ENCODE data around the gene GRPEL1. TPM values are rescaled to one million over a fixed set of nuclear protein-coding genes. Genes with fewer than 3 reads are reported as not detected.

Gene GRPEL1
- total and polyA plus RNA-seq, 2 experiments from 2014 or later, result 27.4 to 112 TPM

DNA sequence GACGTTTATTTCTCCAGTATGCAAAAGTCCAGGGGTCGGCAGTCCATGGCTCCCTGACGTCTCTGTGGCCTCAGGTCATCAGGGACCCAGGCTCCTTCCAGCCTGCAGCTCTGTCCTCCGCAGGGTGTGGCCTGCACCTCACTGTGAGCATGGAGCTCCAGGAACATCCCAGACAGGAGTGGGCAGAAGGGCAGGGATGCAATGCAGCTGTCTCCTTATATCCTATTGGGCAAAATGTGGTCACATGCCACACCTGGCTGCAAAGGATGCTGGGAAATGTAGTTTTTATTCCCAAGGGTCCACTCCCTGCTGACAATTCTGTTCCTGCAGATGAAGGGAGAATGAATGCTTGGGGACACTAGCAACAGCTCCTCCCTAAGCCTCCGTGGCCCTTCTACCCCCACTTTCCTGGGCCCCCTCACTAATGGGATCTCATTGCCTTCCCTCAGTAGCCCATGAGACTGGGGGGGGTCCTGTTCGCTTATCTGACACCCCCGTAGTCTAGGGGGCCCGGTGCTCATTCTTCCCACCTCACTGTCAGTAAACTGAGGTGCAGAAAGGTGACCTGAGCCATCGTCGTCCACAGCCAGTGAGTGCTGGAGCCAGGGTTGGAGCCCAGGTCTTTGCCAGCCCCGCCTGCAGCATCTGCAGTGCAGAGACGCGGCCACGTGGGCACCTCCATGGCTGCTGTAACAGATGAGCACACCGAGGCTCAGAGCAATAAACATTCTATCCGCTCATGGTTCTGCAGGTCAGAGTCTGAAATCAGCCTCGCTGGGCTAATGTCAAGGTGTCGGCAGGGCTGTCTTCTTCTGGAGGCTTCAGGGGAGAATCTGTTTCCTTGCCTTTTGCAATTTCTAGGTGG, 5.9 kb upstream of the GRPEL1 start:
- H3K4me3 ChIP-seq, result no peak overlapping the region
- H3F3A ChIP-seq (replicated peaks; ENCODE audit: low read depth), result no peaks in the 10 kb centered on the region
- TF ChIP-seq ZNF114 (CRISPR knock-in tag; IDR thresholded peaks at IDR 0.05), result no peak
- TF ChIP-seq CREB1 (CRISPR knock-in tag; IDR thresholded peaks at IDR 0.05; ENCODE audit: low read depth), result no peak
- TF ChIP-seq STAT1 (IDR thresholded peaks at IDR 0.05; ENCODE audit: unreplicated experiment), result no peak
- no peak for TF ChIP-seq EZH2phosphoT487 (IDR thresholded peaks at IDR 0.05; ENCODE audit: unreplicated experiment)
- TF ChIP-seq, protein P1, sequence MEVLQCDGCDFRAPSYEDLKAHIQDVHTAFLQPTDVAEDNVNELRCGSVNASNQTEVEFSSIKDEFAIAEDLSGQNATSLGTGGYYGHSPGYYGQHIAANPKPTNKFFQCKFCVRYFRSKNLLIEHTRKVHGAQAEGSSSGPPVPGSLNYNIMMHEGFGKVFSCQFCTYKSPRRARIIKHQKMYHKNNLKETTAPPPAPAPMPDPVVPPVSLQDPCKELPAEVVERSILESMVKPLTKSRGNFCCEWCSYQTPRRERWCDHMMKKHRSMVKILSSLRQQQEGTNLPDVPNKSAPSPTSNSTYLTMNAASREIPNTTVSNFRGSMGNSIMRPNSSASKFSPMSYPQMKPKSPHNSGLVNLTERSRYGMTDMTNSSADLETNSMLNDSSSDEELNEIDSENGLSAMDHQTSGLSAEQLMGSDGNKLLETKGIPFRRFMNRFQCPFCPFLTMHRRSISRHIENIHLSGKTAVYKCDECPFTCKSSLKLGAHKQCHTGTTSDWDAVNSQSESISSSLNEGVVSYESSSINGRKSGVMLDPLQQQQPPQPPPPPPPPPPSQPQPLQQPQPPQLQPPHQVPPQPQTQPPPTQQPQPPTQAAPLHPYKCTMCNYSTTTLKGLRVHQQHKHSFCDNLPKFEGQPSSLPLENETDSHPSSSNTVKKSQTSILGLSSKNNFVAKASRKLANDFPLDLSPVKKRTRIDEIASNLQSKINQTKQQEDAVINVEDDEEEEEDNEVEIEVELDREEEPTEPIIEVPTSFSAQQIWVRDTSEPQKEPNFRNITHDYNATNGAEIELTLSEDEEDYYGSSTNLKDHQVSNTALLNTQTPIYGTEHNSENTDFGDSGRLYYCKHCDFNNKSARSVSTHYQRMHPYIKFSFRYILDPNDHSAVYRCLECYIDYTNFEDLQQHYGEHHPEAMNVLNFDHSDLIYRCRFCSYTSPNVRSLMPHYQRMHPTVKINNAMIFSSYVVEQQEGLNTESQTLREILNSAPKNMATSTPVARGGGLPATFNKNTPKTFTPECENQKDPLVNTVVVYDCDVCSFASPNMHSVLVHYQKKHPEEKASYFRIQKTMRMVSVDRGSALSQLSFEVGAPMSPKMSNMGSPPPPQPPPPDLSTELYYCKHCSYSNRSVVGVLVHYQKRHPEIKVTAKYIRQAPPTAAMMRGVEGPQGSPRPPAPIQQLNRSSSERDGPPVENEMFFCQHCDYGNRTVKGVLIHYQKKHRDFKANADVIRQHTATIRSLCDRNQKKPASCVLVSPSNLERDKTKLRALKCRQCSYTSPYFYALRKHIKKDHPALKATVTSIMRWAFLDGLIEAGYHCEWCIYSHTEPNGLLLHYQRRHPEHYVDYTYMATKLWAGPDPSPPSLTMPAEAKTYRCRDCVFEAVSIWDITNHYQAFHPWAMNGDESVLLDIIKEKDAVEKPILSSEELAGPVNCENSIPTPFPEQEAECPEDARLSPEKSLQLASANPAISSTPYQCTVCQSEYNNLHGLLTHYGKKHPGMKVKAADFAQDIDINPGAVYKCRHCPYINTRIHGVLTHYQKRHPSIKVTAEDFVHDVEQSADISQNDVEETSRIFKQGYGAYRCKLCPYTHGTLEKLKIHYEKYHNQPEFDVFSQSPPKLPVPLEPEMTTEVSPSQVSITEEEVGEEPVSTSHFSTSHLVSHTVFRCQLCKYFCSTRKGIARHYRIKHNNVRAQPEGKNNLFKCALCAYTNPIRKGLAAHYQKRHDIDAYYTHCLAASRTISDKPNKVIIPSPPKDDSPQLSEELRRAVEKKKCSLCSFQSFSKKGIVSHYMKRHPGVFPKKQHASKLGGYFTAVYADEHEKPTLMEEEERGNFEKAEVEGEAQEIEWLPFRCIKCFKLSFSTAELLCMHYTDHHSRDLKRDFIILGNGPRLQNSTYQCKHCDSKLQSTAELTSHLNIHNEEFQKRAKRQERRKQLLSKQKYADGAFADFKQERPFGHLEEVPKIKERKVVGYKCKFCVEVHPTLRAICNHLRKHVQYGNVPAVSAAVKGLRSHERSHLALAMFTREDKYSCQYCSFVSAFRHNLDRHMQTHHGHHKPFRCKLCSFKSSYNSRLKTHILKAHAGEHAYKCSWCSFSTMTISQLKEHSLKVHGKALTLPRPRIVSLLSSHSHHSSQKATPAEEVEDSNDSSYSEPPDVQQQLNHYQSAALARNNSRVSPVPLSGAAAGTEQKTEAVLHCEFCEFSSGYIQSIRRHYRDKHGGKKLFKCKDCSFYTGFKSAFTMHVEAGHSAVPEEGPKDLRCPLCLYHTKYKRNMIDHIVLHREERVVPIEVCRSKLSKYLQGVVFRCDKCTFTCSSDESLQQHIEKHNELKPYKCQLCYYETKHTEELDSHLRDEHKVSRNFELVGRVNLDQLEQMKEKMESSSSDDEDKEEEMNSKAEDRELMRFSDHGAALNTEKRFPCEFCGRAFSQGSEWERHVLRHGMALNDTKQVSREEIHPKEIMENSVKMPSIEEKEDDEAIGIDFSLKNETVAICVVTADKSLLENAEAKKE (CRISPR knock-in tag; IDR thresholded peaks at IDR 0.05), result no peak
- TF ChIP-seq ETS1 (IDR thresholded peaks at IDR 0.05), result peak; percentile 84
- TF ChIP-seq, protein P2, sequence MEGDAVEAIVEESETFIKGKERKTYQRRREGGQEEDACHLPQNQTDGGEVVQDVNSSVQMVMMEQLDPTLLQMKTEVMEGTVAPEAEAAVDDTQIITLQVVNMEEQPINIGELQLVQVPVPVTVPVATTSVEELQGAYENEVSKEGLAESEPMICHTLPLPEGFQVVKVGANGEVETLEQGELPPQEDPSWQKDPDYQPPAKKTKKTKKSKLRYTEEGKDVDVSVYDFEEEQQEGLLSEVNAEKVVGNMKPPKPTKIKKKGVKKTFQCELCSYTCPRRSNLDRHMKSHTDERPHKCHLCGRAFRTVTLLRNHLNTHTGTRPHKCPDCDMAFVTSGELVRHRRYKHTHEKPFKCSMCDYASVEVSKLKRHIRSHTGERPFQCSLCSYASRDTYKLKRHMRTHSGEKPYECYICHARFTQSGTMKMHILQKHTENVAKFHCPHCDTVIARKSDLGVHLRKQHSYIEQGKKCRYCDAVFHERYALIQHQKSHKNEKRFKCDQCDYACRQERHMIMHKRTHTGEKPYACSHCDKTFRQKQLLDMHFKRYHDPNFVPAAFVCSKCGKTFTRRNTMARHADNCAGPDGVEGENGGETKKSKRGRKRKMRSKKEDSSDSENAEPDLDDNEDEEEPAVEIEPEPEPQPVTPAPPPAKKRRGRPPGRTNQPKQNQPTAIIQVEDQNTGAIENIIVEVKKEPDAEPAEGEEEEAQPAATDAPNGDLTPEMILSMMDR (conservative IDR thresholded peaks at IDR 0.05; ENCODE audit: low read depth in 2 of 2), result no peak
- H2AFZ ChIP-seq, result no peak overlapping the region
- H3K9me3 Mint-ChIP-seq, result no peaks in the 10 kb centered on the region; the same call in 2 of the 3 replicates
- no peak overlapping the region for H3K4me2 ChIP-seq
- H3K79me2 ChIP-seq (replicated peaks; ENCODE audit: insufficient read depth), result no peaks in the 10 kb centered on the region
- peaks cover 18% of the 10 kb centered on the region for H3K27me3 ChIP-seq (ENCODE audit: insufficient read depth)
- H3K27ac Mint-ChIP-seq, result no peak overlapping the region; the same call in 1 of the 2 replicates
- no peak overlapping the region for H3K27ac ChIP-seq (ENCODE audit: low read depth)
- H3K4me1 Mint-ChIP-seq, result peaks cover 5% of the 10 kb centered on the region
- peaks cover 13% of the 10 kb centered on the region for H3K27me3 Mint-ChIP-seq (ENCODE audit: insufficient read depth, low read depth, poor library complexity)
- H3K36me3 ChIP-seq (ENCODE audit: insufficient read depth), result no peaks in the 10 kb centered on the region
- H3K4me3 Mint-ChIP-seq, result no peak overlapping the region
- no peaks in the 10 kb centered on the region for H4K20me1 ChIP-seq (replicated peaks; ENCODE audit: insufficient read depth)
- no peaks in the 10 kb centered on the region for H3K9me2 ChIP-seq (ENCODE audit: insufficient read depth)
- peak; percentile 89 for DNase-seq (ENCODE audit: low spot score)
- H3K4me1 ChIP-seq (ENCODE audit: insufficient read depth), result peaks cover 9% of the 10 kb centered on the region; the same call in 1 of the 2 replicates
- H3K36me3 Mint-ChIP-seq (ENCODE audit: low read depth), result no peaks in the 10 kb centered on the region
- ATAC-seq, result peak; percentile 44
